ENCODE measurements around the gene LCK.
"Not testable (repeated sequence)": the region's sequence is repeated elsewhere in the genome, so short reads cannot be mapped to it uniquely, and the experiment has no call there.

The LCK gene

GRCh38 chr1:32274646-32275340, 23.7 kb downstream of the LCK start:
- no peak for DNase-seq

DNA sequence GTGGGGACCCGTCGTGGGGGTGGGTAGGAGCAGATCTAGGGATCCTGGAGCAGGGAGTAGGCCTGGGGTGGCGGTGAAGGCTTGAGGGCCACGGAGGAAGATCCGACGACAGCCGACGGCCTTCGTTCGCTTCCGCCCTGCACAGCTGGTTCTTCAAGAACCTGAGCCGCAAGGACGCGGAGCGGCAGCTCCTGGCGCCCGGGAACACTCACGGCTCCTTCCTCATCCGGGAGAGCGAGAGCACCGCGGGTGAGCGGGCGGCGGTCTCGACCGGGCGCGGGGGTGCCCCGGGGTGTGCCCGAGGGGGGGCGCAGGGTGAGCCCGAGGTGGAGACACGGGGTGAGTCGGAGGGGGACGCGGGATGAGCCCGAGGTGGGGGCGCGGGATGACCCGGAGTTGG, 24.4 kb downstream of the LCK start:
- no peak for DNase-seq

DNA sequence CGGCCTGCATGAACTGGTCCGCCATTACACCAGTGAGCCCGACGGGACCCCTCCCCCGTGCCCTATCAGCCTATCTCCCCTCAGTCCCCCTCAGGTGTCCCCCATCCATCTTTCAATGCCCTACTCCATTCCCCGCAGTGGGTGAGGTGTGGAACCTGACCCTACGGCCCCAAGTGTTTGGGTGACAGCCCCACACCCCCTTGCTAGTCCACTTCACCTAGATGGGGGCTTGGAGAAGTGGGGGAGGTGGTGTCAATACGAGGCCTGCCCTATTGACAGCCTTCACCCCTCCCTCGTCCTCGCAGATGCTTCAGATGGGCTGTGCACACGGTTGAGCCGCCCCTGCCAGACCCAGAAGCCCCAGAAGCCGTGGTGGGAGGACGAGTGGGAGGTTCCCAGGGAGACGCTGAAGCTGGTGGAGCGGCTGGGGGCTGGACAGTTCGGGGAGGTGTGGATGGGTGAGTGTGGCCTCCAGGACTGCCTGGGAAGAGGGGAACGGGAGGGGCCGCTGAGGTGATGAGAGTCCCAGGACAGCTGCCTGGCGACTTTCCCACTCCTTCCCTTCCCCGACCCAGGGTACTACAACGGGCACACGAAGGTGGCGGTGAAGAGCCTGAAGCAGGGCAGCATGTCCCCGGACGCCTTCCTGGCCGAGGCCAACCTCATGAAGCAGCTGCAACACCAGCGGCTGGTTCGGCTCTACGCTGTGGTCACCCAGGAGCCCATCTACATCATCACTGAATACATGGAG, 25.1 kb downstream of the LCK start:
- no peak for DNase-seq

DNA sequence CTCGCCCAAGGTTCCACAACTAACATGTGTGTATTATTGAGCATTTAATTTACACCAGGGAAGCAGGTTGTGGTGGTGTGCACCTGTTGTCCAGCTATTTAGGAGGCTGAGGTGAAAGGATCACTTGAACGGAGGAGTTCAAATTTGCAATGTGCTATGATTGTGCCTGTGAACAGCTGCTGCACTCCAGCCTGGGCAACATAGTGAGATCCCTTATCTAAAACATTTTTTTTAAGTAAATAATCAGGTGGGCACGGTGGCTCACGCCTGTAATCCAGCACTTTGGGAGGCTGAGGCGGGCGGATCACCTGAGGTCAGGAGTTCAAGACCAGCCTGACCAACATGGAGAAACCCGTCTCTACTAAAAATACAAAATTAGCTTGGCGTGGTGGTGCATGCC, 33.7 kb downstream of the LCK start:
- not testable (repeated sequence) for DNase-seq

DNA sequence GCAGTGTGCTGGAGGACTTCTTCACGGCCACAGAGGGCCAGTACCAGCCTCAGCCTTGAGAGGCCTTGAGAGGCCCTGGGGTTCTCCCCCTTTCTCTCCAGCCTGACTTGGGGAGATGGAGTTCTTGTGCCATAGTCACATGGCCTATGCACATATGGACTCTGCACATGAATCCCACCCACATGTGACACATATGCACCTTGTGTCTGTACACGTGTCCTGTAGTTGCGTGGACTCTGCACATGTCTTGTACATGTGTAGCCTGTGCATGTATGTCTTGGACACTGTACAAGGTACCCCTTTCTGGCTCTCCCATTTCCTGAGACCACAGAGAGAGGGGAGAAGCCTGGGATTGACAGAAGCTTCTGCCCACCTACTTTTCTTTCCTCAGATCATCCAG, 34.6 kb downstream of the LCK start:
- no peak for DNase-seq

DNA sequence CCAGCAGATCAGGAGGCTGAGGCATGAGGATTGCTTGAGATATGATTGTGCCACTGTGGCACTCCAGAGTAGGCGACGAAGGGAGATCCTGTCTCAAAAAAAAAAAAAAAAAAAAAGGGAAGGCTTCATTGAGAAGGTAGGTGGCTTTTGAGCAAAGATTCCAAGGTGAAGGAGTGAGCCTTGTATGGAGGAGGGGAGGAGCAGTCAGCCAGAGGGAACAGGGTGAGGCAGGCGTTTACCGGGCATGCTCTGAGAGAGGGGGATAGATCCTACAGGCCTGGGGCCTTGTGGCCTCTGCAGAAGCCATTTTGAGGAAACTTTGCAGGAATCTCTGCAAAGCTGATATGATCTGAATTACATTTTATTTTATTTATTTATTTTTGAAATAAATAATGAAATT, 35.7 kb downstream of the LCK start:
- no peak for DNase-seq

GRCh38 chr1:32289256-32289655, 38.2 kb downstream of the LCK start:
- no peak for DNase-seq

GRCh38 chr1:32291145-32291707, 40.2 kb downstream of the LCK start:
- no peak for DNase-seq

DNA sequence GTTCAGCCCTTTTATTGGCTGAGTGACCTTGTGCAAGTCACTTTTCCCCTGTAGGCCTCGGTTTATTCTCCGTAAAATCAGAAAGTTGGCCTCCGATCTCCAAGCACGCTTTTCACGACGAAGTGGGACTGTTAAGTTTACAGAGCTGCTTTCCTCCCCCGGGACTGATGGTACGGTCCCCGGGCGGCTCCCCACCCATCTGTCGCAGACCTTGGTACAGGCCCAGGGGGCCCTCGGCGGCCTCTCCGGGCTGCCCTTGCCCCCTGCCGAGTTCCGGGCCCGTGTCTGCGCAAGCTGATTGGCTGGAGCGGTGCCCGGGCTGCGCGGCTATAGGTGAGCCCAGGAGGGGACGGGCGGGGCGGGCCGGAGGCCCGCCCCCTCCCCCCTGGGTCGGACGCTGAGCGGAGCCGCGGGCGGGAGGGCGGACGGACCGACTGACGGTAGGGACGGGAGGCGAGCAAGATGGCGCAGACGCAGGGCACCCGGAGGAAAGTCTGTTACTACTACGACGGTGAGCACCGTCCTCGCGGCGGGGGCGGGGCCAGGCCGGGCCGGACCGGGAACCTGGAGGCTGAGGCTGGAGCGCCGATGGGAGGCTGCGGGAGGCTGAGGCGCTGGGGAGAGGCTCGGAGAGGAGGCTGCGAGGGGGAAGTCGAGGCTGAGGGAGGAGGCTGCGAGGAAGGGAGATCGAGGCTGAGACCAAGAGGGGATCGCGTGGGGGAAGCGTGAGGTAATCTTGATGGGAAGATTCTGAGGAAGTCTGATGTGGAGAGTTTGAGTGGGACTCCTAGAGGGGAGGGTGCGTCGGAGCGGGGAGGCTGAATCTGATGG, 40.9 kb downstream of the LCK start, which contains the start of gene HDAC1:
Gene HDAC1 (plus strand): TSS at position 376 of the 831 bp plus-strand sequence. CDS start 87 bp downstream, at position 463.
- peak; percentile 99 for DNase-seq

DNA sequence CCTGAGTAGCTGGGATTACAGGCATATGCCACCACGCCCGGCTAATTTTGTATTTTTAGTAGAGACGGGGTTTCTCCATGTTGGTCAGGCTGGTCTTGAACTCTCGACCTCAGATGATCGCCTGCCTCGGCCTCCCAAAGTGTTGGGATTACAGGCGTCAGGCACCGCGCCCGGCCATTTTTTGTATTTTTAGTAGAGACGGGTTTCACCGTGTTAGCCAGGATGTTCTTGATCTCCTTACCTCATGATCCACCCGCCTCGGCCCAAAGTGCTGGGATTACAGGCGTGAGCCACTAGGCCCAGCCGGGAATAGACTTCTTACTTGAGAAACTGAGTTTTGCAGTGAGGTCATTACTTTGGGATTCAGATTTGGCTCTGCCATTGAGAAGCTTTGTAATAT, 47.1 kb downstream of the LCK start:
- not testable (repeated sequence) for DNase-seq

GRCh38 chr1:32299327-32299726, 48.3 kb downstream of the LCK start:
- DNase-seq, result no peak

DNA sequence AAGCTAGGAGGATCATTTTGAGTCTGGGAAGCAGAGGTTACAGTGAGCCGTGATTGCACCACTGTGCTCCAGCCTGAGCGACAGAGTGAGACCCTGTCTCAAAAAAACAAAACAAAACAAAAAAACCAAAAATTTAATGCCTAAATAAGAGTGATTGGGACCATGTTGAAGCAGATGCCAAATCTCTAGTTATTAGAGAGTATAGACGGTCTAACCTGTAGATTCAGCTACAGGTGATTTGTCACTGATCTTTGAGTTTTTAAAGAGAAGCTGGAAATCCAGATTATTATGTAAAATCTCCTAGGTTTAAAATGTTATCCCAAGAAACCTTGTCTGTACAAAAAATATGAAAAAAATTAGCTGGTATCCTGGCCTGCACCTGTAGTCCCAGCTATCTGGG, 52.3 kb downstream of the LCK start:
- DNase-seq, result no peak

- DNase-seq, result no peak
Measured at GRCh38 chr1:32303997-32304622, 53.0 kb downstream of the LCK start.

DNA sequence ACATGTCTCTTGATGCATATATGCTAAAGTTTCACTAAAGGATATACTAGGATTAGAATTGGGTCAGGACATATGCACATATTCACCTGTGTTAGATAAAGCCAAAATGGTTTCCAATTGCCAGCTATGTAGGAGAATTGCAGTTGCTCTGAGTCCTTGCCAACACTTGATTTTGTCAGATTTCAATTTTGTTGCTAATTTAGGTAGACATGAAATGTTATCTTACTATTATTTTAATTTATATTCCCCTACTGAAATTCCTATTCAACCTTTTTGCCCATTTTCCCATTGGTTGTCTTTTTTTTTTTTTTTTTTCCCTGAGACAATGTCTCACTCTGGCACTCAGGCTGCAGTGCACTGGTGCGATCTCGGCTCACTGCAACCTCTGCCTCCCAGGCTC, 54.2 kb downstream of the LCK start:
- no peak for DNase-seq

DNA sequence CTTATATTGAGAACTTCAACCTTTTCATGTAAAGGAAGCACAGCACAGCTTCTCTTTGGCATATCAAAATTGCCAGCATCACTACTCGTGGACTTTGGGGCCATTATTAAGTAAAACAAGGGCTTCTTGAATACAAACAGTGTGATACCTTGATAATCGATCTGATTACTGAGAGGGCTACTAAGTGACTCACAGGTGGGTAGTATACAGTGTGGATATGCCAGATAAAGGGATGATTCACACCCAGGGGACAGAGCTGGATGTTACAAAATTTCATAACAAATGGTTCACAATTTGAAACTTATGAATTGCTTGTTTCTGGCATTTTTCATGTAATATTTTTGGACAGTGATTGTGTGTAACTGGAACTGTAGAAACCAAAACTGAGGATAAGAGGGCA, 56.3 kb downstream of the LCK start:
- no peak for DNase-seq

GRCh38 chr1:32309960-32310359, 58.9 kb downstream of the LCK start:
- DNase-seq, result no peak

DNA sequence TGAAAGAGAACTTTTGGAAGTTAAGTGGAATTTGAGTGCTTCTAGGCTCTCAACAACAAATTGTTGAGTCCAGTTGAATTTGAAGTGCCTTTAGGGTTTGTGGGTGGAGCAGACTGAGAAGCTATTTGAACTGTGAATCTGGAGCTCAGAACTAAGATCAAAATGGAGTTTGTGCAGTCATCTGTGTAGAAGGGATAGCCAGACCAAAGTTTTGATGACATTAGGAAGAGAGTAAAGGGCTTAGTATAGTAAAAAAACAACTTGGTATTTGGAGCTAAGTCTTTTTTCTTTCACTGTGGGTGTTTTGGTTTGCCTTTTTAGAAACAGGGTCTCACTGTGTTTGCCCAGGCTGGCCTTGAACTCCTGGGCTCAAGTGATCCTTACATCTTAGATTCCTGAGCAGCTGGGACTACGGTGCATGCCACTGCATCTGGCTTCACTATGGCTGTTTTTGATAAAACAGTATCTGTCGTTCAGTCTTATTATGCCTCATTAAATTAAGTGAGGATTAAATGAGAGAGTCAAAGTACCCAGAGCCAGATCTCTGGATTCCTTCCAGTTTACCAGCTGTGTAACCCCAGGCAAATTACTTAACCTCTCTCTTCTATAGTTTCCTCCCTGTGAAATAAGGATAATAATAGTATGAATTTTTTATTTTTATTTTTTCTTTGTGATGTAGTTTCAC, 60.8 kb downstream of the LCK start:
- DNase-seq, result no peak

DNA sequence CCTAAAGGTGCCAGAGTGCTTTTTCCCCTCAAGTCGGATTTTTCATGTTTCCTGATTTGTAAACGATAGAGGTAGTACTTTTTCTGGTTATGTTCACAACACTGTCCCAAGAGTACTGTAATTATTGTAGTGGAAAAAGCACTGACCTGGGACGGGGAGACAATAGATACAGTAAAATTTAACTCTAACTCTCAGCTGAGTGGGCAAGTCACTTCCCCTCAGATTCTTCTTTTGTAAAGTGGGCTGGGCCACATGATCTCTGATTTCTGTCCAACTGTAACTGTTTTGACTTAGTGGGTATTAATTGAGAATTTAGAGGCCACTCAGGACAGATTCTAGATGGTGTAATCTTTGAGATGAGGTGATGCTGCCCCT, 65.8 kb downstream of the LCK start:
- no peak for DNase-seq

DNA sequence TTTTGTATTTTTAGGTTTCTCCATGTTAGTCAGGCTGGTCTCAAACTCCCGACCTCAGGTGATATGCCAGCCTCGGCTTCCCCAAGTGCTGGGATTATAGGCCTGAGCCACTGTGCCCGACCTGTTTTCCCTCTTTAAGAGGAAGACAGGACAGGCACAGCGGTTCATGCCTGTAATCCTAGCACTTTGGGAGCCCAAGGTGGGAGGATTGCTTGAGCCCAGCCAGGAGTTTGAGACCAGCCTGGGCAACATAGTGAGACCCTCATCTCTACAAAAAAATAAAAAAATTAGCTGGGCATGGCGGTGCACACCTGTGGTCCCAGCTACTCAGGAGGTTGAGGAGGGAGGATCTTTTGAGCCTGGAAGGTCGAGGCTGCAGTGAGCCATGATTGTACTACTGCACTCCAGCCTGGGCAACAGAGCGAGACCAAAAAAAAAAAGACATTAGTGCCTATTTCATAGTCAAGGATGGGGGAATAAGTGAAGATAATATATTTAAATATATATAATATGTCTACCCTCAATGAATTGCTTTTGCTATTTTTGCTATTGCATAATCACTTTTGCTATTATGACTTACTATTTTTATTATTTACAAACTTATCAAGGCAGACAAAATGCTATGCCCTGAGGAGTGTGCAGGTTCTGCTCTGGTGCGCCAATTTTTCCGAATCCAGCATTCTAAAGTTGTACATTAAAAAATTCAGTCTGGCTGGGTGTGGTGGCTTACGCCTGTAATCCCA, 67.2 kb downstream of the LCK start:
- no peak for DNase-seq

GRCh38 chr1:32321712-32322291, 70.7 kb downstream of the LCK start:
- DNase-seq, result peak; percentile 45

GRCh38 chr1:32327204-32327603, 76.1 kb downstream of the LCK start:
- no peak for DNase-seq
